SU-DHL-6 (cell line): ENCODE results near the gene VAMP1.

Source experiments
- H2AFZ ChIP-seq: fragments of 200-600 bp; sonication (generic); 2 replicates; pipeline ENCODE4 v1.6.1; 2014; ENCODE audit warnings: low read depth, mild to moderate bottlenecking, moderate library complexity, mixed read lengths, antibody characterized with exemption, low read length; ENCODE audit not compliant: severe bottlenecking
- H3F3A ChIP-seq: fragments of 200-600 bp; shearing (Covaris generic); 2 replicates; pipeline ENCODE4 v1.6.0; 2016; ENCODE audit warnings: antibody characterized with exemption, mild to moderate bottlenecking; ENCODE audit not compliant: insufficient read depth
- H3K27ac ChIP-seq: fragments of 200-600 bp; sonication (generic); 2 replicates; pipeline ENCODE4 v1.5.1; 2016; ENCODE audit warnings: low read depth, mild to moderate bottlenecking, low read length, moderate library complexity, mixed read lengths
- H3K27me3 ChIP-seq: fragments of 200-600 bp; sonication (generic), shearing (Covaris generic); 2 replicates; pipeline ENCODE4 v1.6.0; 2014; ENCODE audit warnings: mild to moderate bottlenecking, low read length
- H3K36me3 ChIP-seq: fragments of 200-600 bp; sonication (generic); 2 replicates; pipeline ENCODE4 v1.6.1; 2014; ENCODE audit warnings: mild to moderate bottlenecking, low read length, mixed read lengths
- H3K4me2 ChIP-seq: fragments of 300-600, 200-600 bp; shearing (Covaris generic), sonication (generic); 2 replicates; pipeline ENCODE4 v1.6.0; 2014; ENCODE audit warnings: low read length, low read depth, mild to moderate bottlenecking; ENCODE audit not compliant: poor library complexity, severe bottlenecking
- H3K4me3 ChIP-seq: fragments of 200-600 bp; sonication (generic); 2 replicates; pipeline ENCODE4 v1.5.1; 2014; ENCODE audit warnings: antibody characterized with exemption, low read length, mild to moderate bottlenecking, mixed read lengths; ENCODE audit not compliant: insufficient read depth, poor library complexity, severe bottlenecking
- H3K79me2 ChIP-seq: fragments of 200-600 bp; sonication (generic); 2 replicates; pipeline ENCODE4 v1.6.1; 2014; ENCODE audit warnings: mild to moderate bottlenecking, low read length, moderate library complexity; ENCODE audit not compliant: insufficient read depth
- H3K9ac ChIP-seq: fragments of 200-600 bp; sonication (generic); 2 replicates; pipeline ENCODE4 v1.7.0; 2014; ENCODE audit warnings: mild to moderate bottlenecking, low read length
- H3K9me2 ChIP-seq: fragments of 200-600 bp; sonication (generic); replicated peaks from 2 replicates; pipeline ENCODE4 v1.6.1; 2014; ENCODE audit warnings: low read length; ENCODE audit not compliant: insufficient read depth
- H3K9me3 ChIP-seq: fragments of 200-600 bp; sonication (generic); 2 replicates; pipeline ENCODE4 v1.6.1; 2014; ENCODE audit warnings: low read length, mixed read lengths; ENCODE audit not compliant: insufficient read depth
- H4K20me1 ChIP-seq: fragments of 200-600 bp; sonication (generic); 2 replicates; pipeline ENCODE4 v1.6.1; 2014; ENCODE audit warnings: low read depth, mild to moderate bottlenecking, antibody characterized with exemption, low read length, moderate library complexity, mixed read lengths
- EZH2phosphoT487 ChIP-seq: fragments of 200-600 bp; sonication (generic), shearing (Covaris generic); conservative IDR thresholded peaks from 2 replicates; pipeline ENCODE4 v1.6.1; 2018; ENCODE audit warnings: mild to moderate bottlenecking, antibody characterized with exemption, low read length, moderate library complexity, mixed read lengths
- TF ChIP-seq, protein P1 (sequence below): fragments of 200-600 bp; sonication (generic); IDR thresholded peaks from one replicate; pipeline ENCODE4 v1.5.1; 2017; ENCODE audit warnings: antibody characterized with exemption, mild to moderate bottlenecking, low read length, moderate library complexity; ENCODE audit not compliant: insufficient read depth, poor library complexity, severe bottlenecking

The VAMP1 gene

DNA sequence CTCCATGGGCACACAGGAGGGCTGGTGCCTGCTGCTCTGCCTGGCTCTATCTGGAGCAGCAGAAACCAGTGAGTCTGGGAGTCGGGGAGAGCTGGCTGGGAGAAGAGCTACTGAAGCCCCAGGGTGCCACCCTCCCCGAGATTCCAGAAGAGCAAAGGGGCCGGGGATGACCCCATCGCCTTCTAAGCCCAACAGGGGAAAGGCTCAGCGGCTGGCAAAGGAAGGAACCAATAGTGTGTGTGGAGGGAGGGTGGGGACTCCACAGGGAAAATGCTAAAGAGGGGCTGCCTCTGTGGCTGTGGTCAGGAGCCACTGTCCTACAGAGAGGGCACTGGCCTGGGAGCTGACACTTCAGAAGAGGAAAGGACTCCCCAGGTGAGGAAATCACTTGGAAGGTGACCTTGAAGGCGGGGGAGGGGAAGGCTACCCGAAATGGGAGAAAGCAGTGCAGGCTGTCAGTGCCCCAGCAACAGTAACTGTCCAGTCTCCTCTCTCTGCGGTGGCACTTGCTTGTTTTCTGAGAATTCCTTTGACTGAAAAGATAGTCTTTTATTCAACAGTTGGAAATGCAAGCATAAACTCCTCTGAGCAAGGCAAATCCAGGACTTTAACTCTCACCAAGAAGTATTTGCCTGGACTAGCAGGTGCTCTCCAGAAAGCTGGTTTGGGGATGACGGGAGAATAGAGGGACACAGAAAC, 18.1 kb downstream of the VAMP1 start:
- peak overlapping the region; percentile 57 for H3K9ac ChIP-seq
- no peaks in the 10 kb centered on the region for H3K36me3 ChIP-seq
- H3K79me2 ChIP-seq = peaks cover under 1% of the 10 kb centered on the region; the same call in 1 of the 2 replicates
- no peaks in the 10 kb centered on the region for H3K27me3 ChIP-seq
- no peaks in the 10 kb centered on the region for H4K20me1 ChIP-seq
- H3K4me2 ChIP-seq = peak overlapping the region; percentile 63
- peak overlapping the region; percentile 87 for H3K27ac ChIP-seq
- H3F3A ChIP-seq = peaks cover 42% of the 10 kb centered on the region
- TF ChIP-seq EZH2phosphoT487 = no peak
- TF ChIP-seq, protein P1, sequence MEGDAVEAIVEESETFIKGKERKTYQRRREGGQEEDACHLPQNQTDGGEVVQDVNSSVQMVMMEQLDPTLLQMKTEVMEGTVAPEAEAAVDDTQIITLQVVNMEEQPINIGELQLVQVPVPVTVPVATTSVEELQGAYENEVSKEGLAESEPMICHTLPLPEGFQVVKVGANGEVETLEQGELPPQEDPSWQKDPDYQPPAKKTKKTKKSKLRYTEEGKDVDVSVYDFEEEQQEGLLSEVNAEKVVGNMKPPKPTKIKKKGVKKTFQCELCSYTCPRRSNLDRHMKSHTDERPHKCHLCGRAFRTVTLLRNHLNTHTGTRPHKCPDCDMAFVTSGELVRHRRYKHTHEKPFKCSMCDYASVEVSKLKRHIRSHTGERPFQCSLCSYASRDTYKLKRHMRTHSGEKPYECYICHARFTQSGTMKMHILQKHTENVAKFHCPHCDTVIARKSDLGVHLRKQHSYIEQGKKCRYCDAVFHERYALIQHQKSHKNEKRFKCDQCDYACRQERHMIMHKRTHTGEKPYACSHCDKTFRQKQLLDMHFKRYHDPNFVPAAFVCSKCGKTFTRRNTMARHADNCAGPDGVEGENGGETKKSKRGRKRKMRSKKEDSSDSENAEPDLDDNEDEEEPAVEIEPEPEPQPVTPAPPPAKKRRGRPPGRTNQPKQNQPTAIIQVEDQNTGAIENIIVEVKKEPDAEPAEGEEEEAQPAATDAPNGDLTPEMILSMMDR = no peak
- no peak overlapping the region for H3K4me3 ChIP-seq
- no peaks in the 10 kb centered on the region for H3K9me3 ChIP-seq
- H2AFZ ChIP-seq = peak overlapping the region; percentile 52
- H3K9me2 ChIP-seq = no peaks in the 10 kb centered on the region

DNA sequence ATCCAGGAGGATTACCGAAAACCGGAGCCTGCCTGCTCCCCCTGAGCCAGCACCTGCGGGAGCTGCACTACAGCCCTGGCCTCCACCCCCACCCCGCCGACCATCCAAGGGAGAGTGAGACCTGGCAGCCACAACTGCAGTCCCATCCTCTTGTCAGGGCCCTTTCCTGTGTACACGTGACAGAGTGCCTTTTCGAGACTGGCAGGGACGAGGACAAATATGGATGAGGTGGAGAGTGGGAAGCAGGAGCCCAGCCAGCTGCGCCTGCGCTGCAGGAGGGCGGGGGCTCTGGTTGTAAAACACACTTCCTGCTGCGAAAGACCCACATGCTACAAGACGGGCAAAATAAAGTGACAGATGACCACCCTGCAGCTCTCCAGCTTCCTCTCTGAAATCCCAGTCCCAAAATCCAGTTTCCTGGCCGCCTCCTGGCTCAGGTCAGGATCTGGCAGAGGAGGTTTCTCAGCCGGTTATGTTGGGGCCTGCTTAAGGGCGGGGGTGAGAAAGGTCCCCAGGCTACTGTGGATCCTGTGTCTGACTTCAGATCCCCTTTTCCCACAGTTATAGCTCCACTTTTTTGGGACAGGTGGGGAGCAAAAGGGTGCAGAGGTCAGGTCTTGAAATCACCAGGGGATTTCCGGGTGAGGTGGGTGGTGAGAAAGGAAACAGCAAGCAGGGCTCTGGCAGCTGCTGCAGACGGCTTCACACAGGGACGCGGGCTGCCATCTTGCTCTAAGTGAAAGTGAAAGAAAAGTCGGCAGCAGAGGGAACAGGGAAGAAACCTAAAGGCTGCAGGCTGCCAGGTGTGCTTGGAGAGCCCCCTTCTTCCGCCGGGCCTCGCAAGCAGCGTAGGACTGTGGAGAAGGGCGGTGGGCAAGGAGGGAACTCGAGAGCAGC, 18.9 kb downstream of the VAMP1 start, which contains the start of gene TAPBPL:
Gene TAPBPL, plus strand, starts transcription at position 695 of the 897 bp plus-strand sequence. CDS start 207 bp downstream, outside the sequence.
- TF ChIP-seq EZH2phosphoT487 = no peak
- TF ChIP-seq, protein P1 = no peak
- Histone ChIP-seq H3K27me3 (no peaks in the 10 kb centered on the region), H3K9me3 (no peaks in the 10 kb centered on the region), H2AFZ (peak within 1 kb of the TSS; percentile 52), H3K4me2 (peak within 1 kb of the TSS; percentile 63), H3K36me3 (no peaks in the 10 kb centered on the region), H3K9me2 (no peaks in the 10 kb centered on the region), H3K27ac (peak within 1 kb of the TSS; percentile 87), H3K9ac (peak within 1 kb of the TSS; percentile 57), H4K20me1 (no peaks in the 10 kb centered on the region), H3F3A (peaks cover 47% of the 10 kb centered on the region), H3K79me2 (peaks cover 5% of the 10 kb centered on the region; the same call in 1 of the 2 replicates), H3K4me3 (peak within 1 kb of the TSS; percentile 15)

DNA sequence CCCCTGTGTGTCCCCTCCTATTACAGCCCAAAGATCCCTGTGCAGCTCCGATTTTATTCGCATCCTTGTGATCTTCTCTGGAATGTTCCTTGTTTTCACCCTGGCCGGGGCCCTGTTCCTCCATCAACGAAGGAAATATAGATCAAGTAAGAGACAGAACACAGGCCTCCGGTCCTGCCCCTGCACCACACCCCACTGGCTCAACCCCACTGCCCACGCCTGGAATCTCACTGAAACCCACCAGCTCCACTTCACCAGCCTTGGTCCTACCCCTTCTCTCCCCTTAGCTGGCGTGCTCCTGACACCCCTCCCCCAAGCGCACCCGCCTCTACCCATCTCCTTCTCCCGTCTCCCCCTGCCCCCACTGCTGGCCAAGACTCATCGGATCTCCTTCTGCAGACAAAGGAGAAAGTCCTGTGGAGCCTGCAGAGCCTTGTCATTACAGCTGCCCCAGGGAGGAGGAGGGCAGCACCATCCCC, 19.6 kb downstream of the VAMP1 start:
- Histone ChIP-seq H3K79me2 (peaks cover 7% of the 10 kb centered on the region; the same call in 1 of the 2 replicates), H3F3A (peaks cover 53% of the 10 kb centered on the region), H3K4me2 (peak overlapping the region; percentile 63), H3K9ac (peak overlapping the region; percentile 57), H3K4me3 (no peak overlapping the region), H3K27ac (peak overlapping the region; percentile 87), H3K9me2 (no peaks in the 10 kb centered on the region), H3K9me3 (no peaks in the 10 kb centered on the region), H4K20me1 (no peaks in the 10 kb centered on the region), H3K36me3 (no peaks in the 10 kb centered on the region), H2AFZ (peak overlapping the region; percentile 52), H3K27me3 (no peaks in the 10 kb centered on the region)
- TF ChIP-seq EZH2phosphoT487 = no peak
- TF ChIP-seq, protein P1 = no peak
